Thoracic aorta (tissue), 2 donors: ENCODE data around the gene MLPH. TPM values are rescaled to one million over a fixed set of nuclear protein-coding genes. Genes with fewer than 3 reads are reported as not detected.

Experiments
- ATAC-seq: fragments of 150-250 bp; one replicate; pipeline ENCODE4 v1.8.0; 2017; ENCODE audit warnings: low read depth; ENCODE audit not compliant: insufficient number of reproducible peaks, low FRiP score
- DNase-seq: peaks from one replicate; pipeline ENCODE4 v3.0.0-alpha.2; 2020; ENCODE audit warnings: low spot score
- H3K27ac ChIP-seq, 2 donors: fragments of 200-600 bp; sonication (generic); 1 replicate in 1 of 2; 2 replicates in 1 of 2; pipeline ENCODE4 v1.5.1; 2016; ENCODE audit warnings: mild to moderate bottlenecking in 2 of 2, moderate library complexity in 2 of 2
- H3K27me3 ChIP-seq: fragments of 200-600 bp; sonication (generic); replicated peaks from 2 replicates; pipeline ENCODE4 v1.6.0; 2016; ENCODE audit warnings: mild to moderate bottlenecking; ENCODE audit not compliant: insufficient read depth
- H3K36me3 ChIP-seq: fragments of 200-600 bp; sonication (generic); one replicate; pipeline ENCODE4 v1.5.1; 2016
- H3K4me1 ChIP-seq, 2 donors: fragments of 200-600 bp; sonication (generic); 1 replicate in 1 of 2; 2 replicates in 1 of 2; pipeline versions ENCODE4 v1.5.1 to v1.6.0; 2016; ENCODE audit warnings: low read depth in 2 of 2, mild to moderate bottlenecking in 1 of 2; ENCODE audit not compliant: control insufficient read depth in 1 of 2
- H3K4me3 ChIP-seq: fragments of 200-600 bp; sonication (generic); 2 replicates; pipeline ENCODE4 v1.5.1; 2016; ENCODE audit warnings: mild to moderate bottlenecking
- H3K9me3 ChIP-seq: fragments of 200-600 bp; sonication (generic); 2 replicates; pipeline ENCODE4 v1.5.1; 2016
- total RNA-seq, 2 donors: library from RNA; depleted of rRNA; stranded (reverse); fragments of >200 nt; gene quantifications; one replicate each; pipeline versions ENCODE4 v1.1.0 to v1.2.3, GENCODE V29; 2016
- TF ChIP-seq, protein P1 (sequence below): fragments of 200-600 bp; sonication (generic); IDR thresholded peaks from one replicate; pipeline ENCODE4 v1.5.1; 2019; ENCODE audit warnings: antibody characterized with exemption

The MLPH gene
- total RNA-seq, 2 donors from 2014 or later: 2.0 to 7.4 TPM

DNA sequence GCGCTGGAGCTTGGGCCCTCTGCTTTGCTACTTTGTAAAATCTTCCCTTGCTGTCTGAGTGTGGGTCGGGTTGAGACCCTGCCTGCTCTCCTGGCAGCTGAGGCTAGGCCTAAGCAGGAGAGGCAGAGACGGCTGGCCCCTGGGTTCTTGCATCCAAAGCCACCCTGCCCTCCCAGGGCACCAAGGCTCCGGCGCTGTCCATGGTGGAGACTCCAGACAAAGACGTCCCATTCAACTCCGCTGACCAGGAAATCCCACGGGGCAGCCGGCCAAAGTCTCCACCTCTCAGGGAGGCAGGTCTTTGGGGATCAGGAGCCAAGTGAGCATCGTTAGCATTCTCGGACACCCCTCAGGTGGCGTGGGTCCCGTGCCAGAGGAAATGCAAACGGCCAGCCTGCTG lies 76.8 kb downstream of the MLPH start:
- no peaks in the 10 kb centered on the region for H3K27me3 ChIP-seq
- no peaks in the 10 kb centered on the region for H3K4me1 ChIP-seq
- no peak overlapping the region for H3K4me3 ChIP-seq
- DNase-seq (no peak), ATAC-seq (no peak)
- H3K36me3 ChIP-seq: no peaks in the 10 kb centered on the region
- H3K9me3 ChIP-seq: no peaks in the 10 kb centered on the region
- H3K27ac ChIP-seq: no peak overlapping the region
- TF ChIP-seq, protein P1, sequence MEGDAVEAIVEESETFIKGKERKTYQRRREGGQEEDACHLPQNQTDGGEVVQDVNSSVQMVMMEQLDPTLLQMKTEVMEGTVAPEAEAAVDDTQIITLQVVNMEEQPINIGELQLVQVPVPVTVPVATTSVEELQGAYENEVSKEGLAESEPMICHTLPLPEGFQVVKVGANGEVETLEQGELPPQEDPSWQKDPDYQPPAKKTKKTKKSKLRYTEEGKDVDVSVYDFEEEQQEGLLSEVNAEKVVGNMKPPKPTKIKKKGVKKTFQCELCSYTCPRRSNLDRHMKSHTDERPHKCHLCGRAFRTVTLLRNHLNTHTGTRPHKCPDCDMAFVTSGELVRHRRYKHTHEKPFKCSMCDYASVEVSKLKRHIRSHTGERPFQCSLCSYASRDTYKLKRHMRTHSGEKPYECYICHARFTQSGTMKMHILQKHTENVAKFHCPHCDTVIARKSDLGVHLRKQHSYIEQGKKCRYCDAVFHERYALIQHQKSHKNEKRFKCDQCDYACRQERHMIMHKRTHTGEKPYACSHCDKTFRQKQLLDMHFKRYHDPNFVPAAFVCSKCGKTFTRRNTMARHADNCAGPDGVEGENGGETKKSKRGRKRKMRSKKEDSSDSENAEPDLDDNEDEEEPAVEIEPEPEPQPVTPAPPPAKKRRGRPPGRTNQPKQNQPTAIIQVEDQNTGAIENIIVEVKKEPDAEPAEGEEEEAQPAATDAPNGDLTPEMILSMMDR: no peak

GRCh38 chr2:237564526-237565131 lies 77.6 kb downstream of the MLPH start:
- Histone ChIP-seq H3K4me1 (no peaks in the 10 kb centered on the region), H3K36me3 (no peaks in the 10 kb centered on the region), H3K4me3 (no peak overlapping the region), H3K27ac (no peak overlapping the region), H3K27me3 (no peaks in the 10 kb centered on the region), H3K9me3 (no peaks in the 10 kb centered on the region)
- DNase-seq (no peak), ATAC-seq (no peak)
- TF ChIP-seq, protein P1: no peak

DNA sequence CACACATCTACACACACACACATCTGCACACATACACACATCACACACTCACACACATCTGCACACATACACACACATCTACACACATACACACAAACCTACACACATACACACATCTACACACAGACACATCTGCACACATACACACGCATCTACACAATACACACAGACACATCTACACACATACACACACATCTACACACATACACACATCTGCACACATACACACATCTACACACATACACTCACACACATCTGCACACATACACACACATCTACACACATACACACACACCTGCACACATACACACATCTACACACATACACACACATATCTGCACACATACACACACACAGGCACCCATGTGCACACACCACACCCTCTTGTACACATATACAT lies 78.9 kb downstream of the MLPH start:
- H3K27ac ChIP-seq: no peak overlapping the region
- TF ChIP-seq, protein P1: no peak
- no peak for DNase-seq
- no peak for ATAC-seq
- no peaks in the 10 kb centered on the region for H3K9me3 ChIP-seq
- H3K36me3 ChIP-seq: no peaks in the 10 kb centered on the region
- no peak overlapping the region for H3K4me3 ChIP-seq
- no peaks in the 10 kb centered on the region for H3K4me1 ChIP-seq
- no peaks in the 10 kb centered on the region for H3K27me3 ChIP-seq

DNA sequence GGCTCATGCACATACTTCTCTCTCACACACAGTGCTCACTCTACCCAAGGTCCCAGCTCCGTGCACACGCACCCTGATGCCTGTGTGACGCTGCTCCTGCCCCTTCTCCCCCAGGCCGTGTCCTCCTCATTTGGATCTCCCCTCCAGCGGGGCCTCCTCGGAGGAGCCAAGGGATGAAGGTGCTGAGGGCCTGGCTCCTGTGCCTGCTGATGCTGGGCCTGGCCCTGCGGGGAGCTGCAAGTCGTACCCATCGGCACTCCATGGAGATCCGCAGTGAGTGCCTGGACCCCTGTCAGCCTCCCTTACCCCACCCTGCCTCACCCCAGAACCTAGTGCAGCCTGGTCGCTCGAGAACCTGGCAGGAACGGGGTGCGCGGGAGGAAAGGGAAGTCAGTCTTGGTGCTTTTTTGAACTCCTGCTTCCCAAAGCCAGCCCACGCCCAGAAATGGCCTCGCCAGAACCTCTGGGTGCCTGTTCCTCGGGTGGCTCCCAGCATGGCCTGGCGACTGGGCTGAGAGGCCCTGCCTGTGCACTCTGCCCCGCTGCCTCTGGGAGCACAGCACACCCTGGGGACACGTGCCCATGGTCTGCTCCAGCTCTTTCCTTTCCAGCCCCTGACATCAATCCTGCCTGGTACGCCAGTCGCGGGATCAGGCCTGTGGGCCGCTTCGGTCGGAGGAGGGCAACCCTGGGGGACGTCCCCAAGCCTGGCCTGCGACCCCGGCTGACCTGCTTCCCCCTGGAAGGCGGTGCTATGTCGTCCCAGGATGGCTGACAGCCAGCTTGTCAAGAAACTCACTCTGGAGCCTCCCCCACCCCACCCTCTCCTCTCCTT lies 79.6 kb downstream of the MLPH start, which contains the start of gene PRLH:
Gene PRLH, plus strand, starts transcription at position 174 of the 835 bp plus-strand sequence. Its CDS starts 0 bp downstream, at position 174.
- H3K36me3 ChIP-seq: no peaks in the 10 kb centered on the region
- no peak within 1 kb of the TSS for H3K4me3 ChIP-seq
- H3K27me3 ChIP-seq: no peaks in the 10 kb centered on the region
- H3K27ac ChIP-seq: no peak within 1 kb of the TSS
- H3K4me1 ChIP-seq: peaks cover 0 to 1% of the 10 kb centered on the region in 2 donors
- ATAC-seq (no peak), DNase-seq (no peak)
- TF ChIP-seq, protein P1: no peak
- no peaks in the 10 kb centered on the region for H3K9me3 ChIP-seq

DNA sequence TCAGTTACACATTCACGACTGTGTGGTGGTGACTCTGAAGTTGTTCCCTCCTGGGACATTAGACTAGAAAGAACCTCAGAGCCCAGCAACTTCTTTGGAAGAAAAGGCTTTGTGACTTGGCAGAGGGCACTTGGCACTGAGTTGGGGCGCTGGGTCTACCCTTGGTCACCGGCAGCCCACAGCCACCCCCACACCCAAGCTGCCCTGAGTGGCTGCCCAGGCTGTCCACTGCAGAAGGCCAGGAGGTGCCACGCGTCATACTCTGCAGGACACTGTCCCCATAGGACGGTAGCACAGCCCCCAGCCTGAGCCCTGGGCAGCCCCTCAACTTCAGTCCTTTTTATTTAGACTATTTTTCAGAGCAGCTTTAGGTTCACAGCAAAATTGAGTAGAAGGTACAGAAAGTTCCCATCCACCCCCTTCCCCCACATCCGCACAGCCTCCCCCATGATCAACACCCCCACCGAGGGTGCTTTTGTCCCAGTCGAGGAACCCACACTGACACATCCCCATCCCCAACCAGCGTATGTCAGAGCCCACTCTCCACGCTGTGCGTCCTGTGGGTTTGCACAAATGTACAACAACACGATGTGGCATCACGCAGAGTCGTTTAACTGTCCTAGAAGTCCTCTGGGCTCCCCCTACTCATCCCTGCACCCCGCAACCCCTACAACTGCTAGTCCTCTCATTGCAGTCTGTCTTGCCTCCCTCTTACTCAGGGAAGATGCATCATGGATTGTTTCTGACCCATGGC lies 80.4 kb downstream of the MLPH start:
- ATAC-seq (no peak), DNase-seq (no peak)
- H3K36me3 ChIP-seq: no peaks in the 10 kb centered on the region
- H3K4me1 ChIP-seq: peaks cover 0 to 8% of the 10 kb centered on the region in 2 donors
- no peaks in the 10 kb centered on the region for H3K9me3 ChIP-seq
- no peak overlapping the region for H3K27ac ChIP-seq
- no peak overlapping the region for H3K4me3 ChIP-seq
- TF ChIP-seq, protein P1: no peak
- H3K27me3 ChIP-seq: no peaks in the 10 kb centered on the region
